ENCODE measurements around the gene SH3PXD2B.

Gene SH3PXD2B

GRCh38 chr5:172453206-172453985 is 929 bp downstream of the SH3PXD2B start:
- TF ChIP-seq POLR2AphosphoS5 (IDR thresholded peaks at IDR 0.05; ENCODE audit: low read depth) = no peak
- no peak for TF ChIP-seq REST (IDR thresholded peaks at IDR 0.05; ENCODE audit: insufficient replicate concordance, low read depth)
- TF ChIP-seq CTCF (IDR thresholded peaks at IDR 0.05; ENCODE audit: insufficient read depth, low read length) = no peak
- TF ChIP-seq GABPA (IDR thresholded peaks at IDR 0.05; ENCODE audit: low read depth) = no peak
- TF ChIP-seq SPI1 (IDR thresholded peaks at IDR 0.05; ENCODE audit: borderline replicate concordance, low read depth) = no peak
- no peak for DNase-seq (ENCODE audit: low read depth in 1 of 2, low spot score in 1 of 2)
- no peak overlapping the region for H3K27ac ChIP-seq (replicated peaks)
- peaks cover 36% of the 10 kb centered on the region for H3K27me3 ChIP-seq (ENCODE audit: insufficient read depth, poor library complexity, severe bottlenecking)
- H3K4me3 ChIP-seq (replicated peaks; ENCODE audit: insufficient read depth, low read length) = peak overlapping the region; percentile 37; the same call in 1 of the 2 replicates

- peaks cover 36% of the 10 kb centered on the region for H3K27me3 ChIP-seq (ENCODE audit: insufficient read depth, poor library complexity, severe bottlenecking)
- no peak for DNase-seq (ENCODE audit: low read depth in 1 of 2, low spot score in 1 of 2)
- TF ChIP-seq REST (IDR thresholded peaks at IDR 0.05; ENCODE audit: insufficient replicate concordance, low read depth) (no peak), POLR2AphosphoS5 (IDR thresholded peaks at IDR 0.05; ENCODE audit: low read depth) (no peak), CTCF (IDR thresholded peaks at IDR 0.05; ENCODE audit: insufficient read depth, low read length) (no peak), SPI1 (IDR thresholded peaks at IDR 0.05; ENCODE audit: borderline replicate concordance, low read depth) (no peak), GABPA (IDR thresholded peaks at IDR 0.05; ENCODE audit: low read depth) (no peak)
- no peak overlapping the region for H3K4me3 ChIP-seq (replicated peaks; ENCODE audit: insufficient read depth, low read length)
- no peak overlapping the region for H3K27ac ChIP-seq (replicated peaks)
Observed at GRCh38 chr5:172452398-172453205, 1.7 kb downstream of the SH3PXD2B start.

- Histone ChIP-seq H3K27ac (replicated peaks) (no peak overlapping the region), H3K27me3 (ENCODE audit: insufficient read depth, poor library complexity, severe bottlenecking) (peaks cover 38% of the 10 kb centered on the region), H3K4me3 (replicated peaks; ENCODE audit: insufficient read depth, low read length) (no peak overlapping the region)
- no peak for DNase-seq (ENCODE audit: low read depth in 1 of 2, low spot score in 1 of 2)
- TF ChIP-seq SPI1 (IDR thresholded peaks at IDR 0.05; ENCODE audit: borderline replicate concordance, low read depth) (no peak), REST (IDR thresholded peaks at IDR 0.05; ENCODE audit: insufficient replicate concordance, low read depth) (no peak), GABPA (IDR thresholded peaks at IDR 0.05; ENCODE audit: low read depth) (no peak), POLR2AphosphoS5 (IDR thresholded peaks at IDR 0.05; ENCODE audit: low read depth) (no peak), CTCF (IDR thresholded peaks at IDR 0.05; ENCODE audit: insufficient read depth, low read length) (no peak)
Observed at GRCh38 chr5:172451771-172452197, 2.5 kb downstream of the SH3PXD2B start.
